Bronchus fibroblast of lung (primary cell): ENCODE measurements around the gene RASEF. TPM values are rescaled to one million over a fixed set of nuclear protein-coding genes. Genes with fewer than 3 reads are reported as not detected.

Experiments used
- total RNA-seq: library from RNA; depleted of rRNA; stranded (reverse); fragments of >200 nt; gene quantifications from 2 replicates; pipeline ENCODE4 v1.2.3, GENCODE V29; 2015

Gene RASEF
- under 0.01 TPM in 1 of 2 replicates, not detected in the other for total RNA-seq

GRCh38 chr9:83062651-83063527 lies at the start of gene RASEF:
RASEF (minus strand) TSS chr9:83063142; CDS start chr9:83062867, 275 bp downstream.

